Measurements from ENCODE around the gene C1orf35.

DNA sequence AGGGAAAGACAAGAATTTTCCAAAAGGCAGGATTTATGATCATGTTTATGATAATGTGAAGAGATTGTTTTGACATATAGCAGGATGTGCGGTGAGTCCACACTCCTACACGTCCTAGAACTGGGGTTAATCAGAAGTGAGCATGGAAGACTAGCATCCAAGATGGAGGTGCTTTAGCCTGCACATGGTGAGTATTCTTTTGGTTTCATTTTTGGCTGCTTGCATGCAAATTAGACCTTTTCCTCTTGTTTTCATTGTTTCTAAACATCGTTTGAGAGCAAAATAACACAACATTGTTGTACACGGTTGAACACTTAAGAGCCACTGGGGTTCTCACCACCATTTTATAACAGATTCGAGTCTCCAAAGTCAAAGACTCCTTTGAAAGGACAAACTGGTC, 22.1 kb upstream of the C1orf35 start:
- TF ChIP-seq POLR2AphosphoS5 (IDR thresholded peaks at IDR 0.05; ENCODE audit: low read depth) (no peak), STAT1 (IDR thresholded peaks at IDR 0.05; ENCODE audit: unreplicated experiment) (no peak), EZH2 (IDR thresholded peaks at IDR 0.05; ENCODE audit: low read depth, unreplicated experiment) (no peak), CREB1 (CRISPR knock-in tag; IDR thresholded peaks at IDR 0.05; ENCODE audit: low read depth) (no peak), EZH2phosphoT487 (IDR thresholded peaks at IDR 0.05; ENCODE audit: unreplicated experiment) (no peak)
- TF ChIP-seq, protein P1, sequence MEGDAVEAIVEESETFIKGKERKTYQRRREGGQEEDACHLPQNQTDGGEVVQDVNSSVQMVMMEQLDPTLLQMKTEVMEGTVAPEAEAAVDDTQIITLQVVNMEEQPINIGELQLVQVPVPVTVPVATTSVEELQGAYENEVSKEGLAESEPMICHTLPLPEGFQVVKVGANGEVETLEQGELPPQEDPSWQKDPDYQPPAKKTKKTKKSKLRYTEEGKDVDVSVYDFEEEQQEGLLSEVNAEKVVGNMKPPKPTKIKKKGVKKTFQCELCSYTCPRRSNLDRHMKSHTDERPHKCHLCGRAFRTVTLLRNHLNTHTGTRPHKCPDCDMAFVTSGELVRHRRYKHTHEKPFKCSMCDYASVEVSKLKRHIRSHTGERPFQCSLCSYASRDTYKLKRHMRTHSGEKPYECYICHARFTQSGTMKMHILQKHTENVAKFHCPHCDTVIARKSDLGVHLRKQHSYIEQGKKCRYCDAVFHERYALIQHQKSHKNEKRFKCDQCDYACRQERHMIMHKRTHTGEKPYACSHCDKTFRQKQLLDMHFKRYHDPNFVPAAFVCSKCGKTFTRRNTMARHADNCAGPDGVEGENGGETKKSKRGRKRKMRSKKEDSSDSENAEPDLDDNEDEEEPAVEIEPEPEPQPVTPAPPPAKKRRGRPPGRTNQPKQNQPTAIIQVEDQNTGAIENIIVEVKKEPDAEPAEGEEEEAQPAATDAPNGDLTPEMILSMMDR (conservative IDR thresholded peaks at IDR 0.05; ENCODE audit: low read depth in 2 of 2) = no peak
- TF ChIP-seq, protein P2, sequence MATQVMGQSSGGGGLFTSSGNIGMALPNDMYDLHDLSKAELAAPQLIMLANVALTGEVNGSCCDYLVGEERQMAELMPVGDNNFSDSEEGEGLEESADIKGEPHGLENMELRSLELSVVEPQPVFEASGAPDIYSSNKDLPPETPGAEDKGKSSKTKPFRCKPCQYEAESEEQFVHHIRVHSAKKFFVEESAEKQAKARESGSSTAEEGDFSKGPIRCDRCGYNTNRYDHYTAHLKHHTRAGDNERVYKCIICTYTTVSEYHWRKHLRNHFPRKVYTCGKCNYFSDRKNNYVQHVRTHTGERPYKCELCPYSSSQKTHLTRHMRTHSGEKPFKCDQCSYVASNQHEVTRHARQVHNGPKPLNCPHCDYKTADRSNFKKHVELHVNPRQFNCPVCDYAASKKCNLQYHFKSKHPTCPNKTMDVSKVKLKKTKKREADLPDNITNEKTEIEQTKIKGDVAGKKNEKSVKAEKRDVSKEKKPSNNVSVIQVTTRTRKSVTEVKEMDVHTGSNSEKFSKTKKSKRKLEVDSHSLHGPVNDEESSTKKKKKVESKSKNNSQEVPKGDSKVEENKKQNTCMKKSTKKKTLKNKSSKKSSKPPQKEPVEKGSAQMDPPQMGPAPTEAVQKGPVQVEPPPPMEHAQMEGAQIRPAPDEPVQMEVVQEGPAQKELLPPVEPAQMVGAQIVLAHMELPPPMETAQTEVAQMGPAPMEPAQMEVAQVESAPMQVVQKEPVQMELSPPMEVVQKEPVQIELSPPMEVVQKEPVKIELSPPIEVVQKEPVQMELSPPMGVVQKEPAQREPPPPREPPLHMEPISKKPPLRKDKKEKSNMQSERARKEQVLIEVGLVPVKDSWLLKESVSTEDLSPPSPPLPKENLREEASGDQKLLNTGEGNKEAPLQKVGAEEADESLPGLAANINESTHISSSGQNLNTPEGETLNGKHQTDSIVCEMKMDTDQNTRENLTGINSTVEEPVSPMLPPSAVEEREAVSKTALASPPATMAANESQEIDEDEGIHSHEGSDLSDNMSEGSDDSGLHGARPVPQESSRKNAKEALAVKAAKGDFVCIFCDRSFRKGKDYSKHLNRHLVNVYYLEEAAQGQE (IDR thresholded peaks at IDR 0.05; ENCODE audit: unreplicated experiment) = no peak
- TF ChIP-seq, protein P3, sequence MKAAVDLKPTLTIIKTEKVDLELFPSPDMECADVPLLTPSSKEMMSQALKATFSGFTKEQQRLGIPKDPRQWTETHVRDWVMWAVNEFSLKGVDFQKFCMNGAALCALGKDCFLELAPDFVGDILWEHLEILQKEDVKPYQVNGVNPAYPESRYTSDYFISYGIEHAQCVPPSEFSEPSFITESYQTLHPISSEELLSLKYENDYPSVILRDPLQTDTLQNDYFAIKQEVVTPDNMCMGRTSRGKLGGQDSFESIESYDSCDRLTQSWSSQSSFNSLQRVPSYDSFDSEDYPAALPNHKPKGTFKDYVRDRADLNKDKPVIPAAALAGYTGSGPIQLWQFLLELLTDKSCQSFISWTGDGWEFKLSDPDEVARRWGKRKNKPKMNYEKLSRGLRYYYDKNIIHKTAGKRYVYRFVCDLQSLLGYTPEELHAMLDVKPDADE (IDR thresholded peaks at IDR 0.05) = no peak
